WI38 (cell line): ENCODE results near the gene FBXO30.

Experiments
- H3K4me3 ChIP-seq: 2 replicates; pipeline ENCODE4 v1.5.1; 2011; ENCODE audit warnings: low read depth, mild to moderate bottlenecking, control low read depth, low read length
- TF ChIP-seq, protein P1 (sequence below): IDR thresholded peaks from 2 replicates; pipeline ENCODE4 v1.5.1; 2012; ENCODE audit warnings: low read depth, mild to moderate bottlenecking, control low read depth, low read length

Gene FBXO30, protein sequence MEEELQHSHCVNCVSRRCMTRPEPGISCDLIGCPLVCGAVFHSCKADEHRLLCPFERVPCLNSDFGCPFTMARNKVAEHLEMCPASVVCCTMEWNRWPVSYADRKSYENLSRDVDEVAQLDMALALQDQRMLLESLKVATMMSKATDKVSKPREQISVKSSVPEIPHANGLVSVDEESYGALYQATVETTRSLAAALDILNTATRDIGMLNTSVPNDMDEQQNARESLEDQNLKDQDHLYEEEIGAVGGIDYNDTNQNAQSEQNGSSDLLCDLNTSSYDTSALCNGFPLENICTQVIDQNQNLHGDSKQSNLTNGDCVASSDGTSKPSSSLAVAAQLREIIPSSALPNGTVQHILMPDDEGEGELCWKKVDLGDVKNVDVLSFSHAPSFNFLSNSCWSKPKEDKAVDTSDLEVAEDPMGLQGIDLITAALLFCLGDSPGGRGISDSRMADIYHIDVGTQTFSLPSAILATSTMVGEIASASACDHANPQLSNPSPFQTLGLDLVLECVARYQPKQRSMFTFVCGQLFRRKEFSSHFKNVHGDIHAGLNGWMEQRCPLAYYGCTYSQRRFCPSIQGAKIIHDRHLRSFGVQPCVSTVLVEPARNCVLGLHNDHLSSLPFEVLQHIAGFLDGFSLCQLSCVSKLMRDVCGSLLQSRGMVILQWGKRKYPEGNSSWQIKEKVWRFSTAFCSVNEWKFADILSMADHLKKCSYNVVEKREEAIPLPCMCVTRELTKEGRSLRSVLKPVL

DNA sequence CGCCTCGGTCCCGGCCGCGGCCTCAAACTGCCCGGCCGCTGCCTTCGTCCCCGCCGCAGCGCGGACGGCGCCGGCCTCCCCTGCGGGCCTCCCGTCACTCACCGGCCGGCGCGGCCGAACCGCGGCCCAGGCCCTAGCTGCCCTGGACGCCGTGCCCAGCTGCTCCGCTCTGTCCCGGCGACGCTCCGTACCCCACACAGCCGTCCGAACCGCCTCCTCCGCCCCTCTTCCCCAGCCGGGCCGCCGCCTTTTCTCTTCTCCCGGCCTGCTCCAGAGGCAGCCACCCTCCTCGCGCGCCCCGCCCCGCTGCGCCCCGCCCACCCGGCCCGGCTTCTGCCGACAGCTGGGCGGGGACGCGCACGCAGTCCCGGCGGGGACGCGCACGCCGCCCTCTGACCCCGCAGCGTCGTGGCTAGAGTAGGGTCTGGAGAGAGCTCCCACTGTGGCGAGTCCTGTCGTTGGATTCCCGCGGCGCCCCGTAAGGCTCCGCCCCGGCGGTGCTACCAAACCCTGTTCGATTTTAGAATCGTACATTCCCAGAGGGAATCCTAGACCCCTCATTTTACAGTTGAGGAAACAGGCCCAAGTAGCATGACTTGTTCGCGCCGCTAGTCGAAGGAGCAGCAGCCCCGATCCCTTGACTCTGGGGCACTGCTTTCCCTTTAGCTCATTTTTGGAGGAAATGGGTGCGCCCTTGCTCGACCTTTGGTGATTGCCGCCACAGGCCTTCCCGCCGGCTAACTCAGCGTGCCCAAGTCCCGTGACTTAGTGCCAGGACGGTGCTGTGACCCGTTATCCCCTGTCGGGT is at the start of gene FBXO30:
TSS of gene FBXO30 (minus strand) at position 295 of the 808 bp plus-strand sequence. CDS start 8,390 bp downstream, outside the sequence.
- H3K4me3 ChIP-seq, result peak within 1 kb of the TSS; percentile 91
- TF ChIP-seq, protein P1, sequence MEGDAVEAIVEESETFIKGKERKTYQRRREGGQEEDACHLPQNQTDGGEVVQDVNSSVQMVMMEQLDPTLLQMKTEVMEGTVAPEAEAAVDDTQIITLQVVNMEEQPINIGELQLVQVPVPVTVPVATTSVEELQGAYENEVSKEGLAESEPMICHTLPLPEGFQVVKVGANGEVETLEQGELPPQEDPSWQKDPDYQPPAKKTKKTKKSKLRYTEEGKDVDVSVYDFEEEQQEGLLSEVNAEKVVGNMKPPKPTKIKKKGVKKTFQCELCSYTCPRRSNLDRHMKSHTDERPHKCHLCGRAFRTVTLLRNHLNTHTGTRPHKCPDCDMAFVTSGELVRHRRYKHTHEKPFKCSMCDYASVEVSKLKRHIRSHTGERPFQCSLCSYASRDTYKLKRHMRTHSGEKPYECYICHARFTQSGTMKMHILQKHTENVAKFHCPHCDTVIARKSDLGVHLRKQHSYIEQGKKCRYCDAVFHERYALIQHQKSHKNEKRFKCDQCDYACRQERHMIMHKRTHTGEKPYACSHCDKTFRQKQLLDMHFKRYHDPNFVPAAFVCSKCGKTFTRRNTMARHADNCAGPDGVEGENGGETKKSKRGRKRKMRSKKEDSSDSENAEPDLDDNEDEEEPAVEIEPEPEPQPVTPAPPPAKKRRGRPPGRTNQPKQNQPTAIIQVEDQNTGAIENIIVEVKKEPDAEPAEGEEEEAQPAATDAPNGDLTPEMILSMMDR, result no peak

DNA sequence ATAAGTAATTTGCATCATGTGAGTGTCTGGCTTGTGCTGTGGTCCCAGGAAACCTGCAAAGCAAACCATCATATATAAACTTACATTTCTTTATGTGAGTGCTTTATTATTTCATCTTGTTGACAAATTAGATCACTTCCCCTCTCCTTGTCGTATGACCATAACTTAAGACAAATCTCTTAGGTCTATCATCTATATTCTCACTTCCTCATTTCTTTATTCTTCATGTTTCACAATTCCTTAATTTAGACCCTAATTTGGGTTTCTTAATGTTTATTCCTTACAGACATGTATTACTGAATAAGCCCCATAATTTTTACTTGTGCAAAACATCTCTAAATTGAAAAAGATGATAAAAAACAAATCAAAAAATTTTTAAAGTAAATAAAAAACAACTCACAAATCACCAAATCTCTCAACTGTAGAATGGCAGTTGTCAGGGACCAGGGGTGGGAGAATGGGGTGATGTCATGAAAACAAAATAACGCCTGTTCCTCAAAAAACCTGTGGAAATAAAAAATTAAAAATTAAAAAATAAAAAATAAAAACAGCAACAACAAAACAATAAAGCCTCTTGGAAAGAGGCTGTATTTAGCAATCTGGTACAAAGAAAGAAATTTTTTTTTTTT is 49.5 kb upstream of the FBXO30 start:
- TF ChIP-seq, protein P1, result no peak
- no peak overlapping the region for H3K4me3 ChIP-seq

DNA sequence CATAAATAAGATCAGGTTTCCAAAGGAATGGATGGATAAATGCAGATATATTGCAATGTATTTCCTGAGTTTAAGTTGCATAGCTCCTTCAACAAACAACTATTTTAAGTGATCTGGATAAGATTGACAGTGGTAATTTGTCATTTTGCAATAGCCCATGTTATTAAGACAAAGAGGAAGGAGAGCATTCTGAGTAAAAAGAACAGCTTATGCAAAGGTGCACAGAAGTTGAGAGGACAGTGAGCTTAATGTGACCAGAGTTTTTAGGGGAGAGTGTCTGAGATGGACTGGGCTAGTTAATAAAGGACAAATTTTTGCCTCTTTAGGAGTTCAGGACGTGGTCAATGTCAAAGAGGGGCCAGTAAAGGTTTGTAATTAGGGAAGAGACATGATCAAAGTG is 48.8 kb upstream of the FBXO30 start:
- no peak overlapping the region for H3K4me3 ChIP-seq
- TF ChIP-seq, protein P1, result no peak

DNA sequence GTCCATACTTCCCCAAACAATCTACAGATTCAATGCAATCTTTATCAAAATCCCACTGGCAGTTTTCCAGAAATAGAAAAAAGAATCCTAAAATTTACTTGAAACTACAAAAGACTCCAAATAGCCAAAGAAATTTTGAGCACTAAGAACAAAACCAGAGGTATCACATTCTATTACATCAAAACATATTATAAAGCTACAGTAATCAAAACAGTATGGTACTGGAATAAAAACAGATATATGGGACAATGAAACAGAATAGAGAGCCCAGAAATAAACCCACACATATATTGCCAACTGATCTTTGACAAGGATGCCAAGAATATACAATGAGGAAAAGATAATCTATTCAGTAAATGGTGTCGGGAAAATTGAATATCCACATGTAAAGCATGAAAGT is 46.0 kb upstream of the FBXO30 start:
- no peak overlapping the region for H3K4me3 ChIP-seq
- TF ChIP-seq, protein P1, result no peak

DNA sequence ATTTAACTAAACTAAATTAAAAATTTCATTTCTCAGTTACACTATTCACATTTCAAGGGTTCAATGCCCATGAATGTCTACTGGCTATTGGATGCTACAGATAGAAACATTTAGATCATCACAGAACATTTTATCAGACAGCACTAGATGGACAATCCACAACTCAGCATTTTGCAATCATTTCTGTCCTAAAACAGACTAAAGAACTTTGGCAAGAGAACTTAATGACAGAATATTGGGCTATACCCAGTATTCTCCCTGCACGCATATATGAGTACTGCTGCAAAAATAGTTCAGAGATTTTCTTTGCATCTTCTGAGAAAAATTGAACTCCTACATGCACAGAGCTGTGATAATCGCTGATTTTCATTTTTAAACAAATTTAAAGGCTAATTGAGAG is 36.1 kb upstream of the FBXO30 start:
- H3K4me3 ChIP-seq, result no peak overlapping the region
- TF ChIP-seq, protein P1, result no peak

DNA sequence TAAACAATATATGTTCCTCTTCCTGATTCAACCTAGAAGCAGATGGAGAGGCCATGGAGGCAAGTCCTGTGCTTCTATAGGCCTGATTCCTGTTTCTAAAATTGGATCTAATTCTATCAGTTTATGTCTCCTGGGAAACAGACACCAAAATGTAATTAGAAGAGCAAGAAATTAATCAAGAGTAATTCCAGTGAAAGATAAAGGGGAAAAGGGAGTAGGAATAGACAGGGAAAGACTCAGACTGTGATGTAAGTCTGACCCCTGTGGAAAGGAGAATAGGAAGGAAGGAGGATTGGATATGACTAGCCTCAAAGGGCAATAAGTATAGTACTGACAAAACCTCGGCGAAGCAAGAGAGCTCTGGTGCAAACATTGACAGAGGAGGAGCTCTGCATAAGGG is 33.9 kb upstream of the FBXO30 start:
- TF ChIP-seq, protein P1, result no peak
- H3K4me3 ChIP-seq, result no peak overlapping the region
